ENCODE results near the gene NWD2.
A peak's percentile ranks its signal among the peaks of the same experiment; 100 is the strongest.

DNA sequence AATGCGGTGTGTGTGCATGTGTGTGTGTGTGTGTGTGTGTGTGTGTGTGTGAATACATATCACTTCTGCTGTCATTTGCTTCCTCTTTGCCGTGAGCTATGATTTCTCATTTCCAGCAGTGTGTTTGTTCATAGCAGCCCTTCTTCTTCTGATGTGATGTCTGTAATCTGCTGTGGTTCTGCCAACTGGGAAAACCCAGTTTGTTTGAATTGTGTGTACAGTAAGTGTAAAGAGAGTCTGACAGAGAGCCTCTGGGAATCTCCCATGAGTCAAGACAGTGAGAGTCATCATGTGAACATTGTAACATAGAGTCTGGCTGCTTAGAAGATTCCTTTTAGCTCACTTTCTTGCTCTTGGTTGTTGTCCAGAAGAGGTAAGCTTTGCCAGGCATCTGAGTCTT lies 8.4 kb upstream of the NWD2 start:
- no peak for TF ChIP-seq EZH2 (IDR thresholded peaks at IDR 0.05; ENCODE audit: borderline replicate concordance, control insufficient read depth, low read depth, low read length)
- TF ChIP-seq ZNF274 (IDR thresholded peaks at IDR 0.05; ENCODE audit: insufficient read depth, insufficient read length), result no peak
- TF ChIP-seq, protein P1, sequence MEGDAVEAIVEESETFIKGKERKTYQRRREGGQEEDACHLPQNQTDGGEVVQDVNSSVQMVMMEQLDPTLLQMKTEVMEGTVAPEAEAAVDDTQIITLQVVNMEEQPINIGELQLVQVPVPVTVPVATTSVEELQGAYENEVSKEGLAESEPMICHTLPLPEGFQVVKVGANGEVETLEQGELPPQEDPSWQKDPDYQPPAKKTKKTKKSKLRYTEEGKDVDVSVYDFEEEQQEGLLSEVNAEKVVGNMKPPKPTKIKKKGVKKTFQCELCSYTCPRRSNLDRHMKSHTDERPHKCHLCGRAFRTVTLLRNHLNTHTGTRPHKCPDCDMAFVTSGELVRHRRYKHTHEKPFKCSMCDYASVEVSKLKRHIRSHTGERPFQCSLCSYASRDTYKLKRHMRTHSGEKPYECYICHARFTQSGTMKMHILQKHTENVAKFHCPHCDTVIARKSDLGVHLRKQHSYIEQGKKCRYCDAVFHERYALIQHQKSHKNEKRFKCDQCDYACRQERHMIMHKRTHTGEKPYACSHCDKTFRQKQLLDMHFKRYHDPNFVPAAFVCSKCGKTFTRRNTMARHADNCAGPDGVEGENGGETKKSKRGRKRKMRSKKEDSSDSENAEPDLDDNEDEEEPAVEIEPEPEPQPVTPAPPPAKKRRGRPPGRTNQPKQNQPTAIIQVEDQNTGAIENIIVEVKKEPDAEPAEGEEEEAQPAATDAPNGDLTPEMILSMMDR (IDR thresholded peaks at IDR 0.05 in 2 of 3, conservative IDR thresholded peaks at IDR 0.05 in 1 of 3; ENCODE audit: control insufficient read depth in 2 of 3, extremely low read depth in 1 of 3, insufficient read depth in 1 of 3, low read depth in 3 of 3, low read length in 3 of 3), result no peak
- no peak for TF ChIP-seq CEBPB (IDR thresholded peaks at IDR 0.05; ENCODE audit: borderline replicate concordance in 1 of 2, low read depth in 2 of 2, low read length in 2 of 2)
- TF ChIP-seq SMAD1 (IDR thresholded peaks at IDR 0.05; ENCODE audit: low read depth, partially characterized antibody), result no peak
- no peak for TF ChIP-seq CBFB (IDR thresholded peaks at IDR 0.05; ENCODE audit: low read depth)
- no peak for TF ChIP-seq YY1 (IDR thresholded peaks at IDR 0.05; ENCODE audit: low read depth, low read length)
- TF ChIP-seq ATF7 (IDR thresholded peaks at IDR 0.05; ENCODE audit: low read depth), result no peak
- TF ChIP-seq JUNB (IDR thresholded peaks at IDR 0.05), result peak; percentile 62
- TF ChIP-seq GABPA (IDR thresholded peaks at IDR 0.05; ENCODE audit: low read depth), result peak; percentile 36; the same call in 1 of the 2 replicates
